GM19023 (cell line): ENCODE data around the gene CTNNA3.
"Not testable (repeated sequence)": the region's sequence is repeated elsewhere in the genome, so short reads cannot be mapped to it uniquely, and the experiment has no call there.

ENCODE experiments used
- ATAC-seq: cut with Tn5 transposase; IDR thresholded peaks from one replicate; pipeline ENCODE4 v1.9.1; 2021; ENCODE audit warnings: mild to moderate bottlenecking, moderate library complexity; ENCODE audit not compliant: unreplicated experiment

CTNNA3 gene

GRCh38 chr10:67603701-67604100 is 92.3 kb downstream of the CTNNA3 start:
- ATAC-seq, result no peak

GRCh38 chr10:67603086-67603485 is 92.9 kb downstream of the CTNNA3 start:
- no peak for ATAC-seq

GRCh38 chr10:67602268-67602950 is 93.6 kb downstream of the CTNNA3 start:
- no peak for ATAC-seq

- no peak for ATAC-seq
These were observed 96.4 kb downstream of the CTNNA3 start for GRCh38 chr10:67599597-67599996.

GRCh38 chr10:67596641-67597040 is 99.4 kb downstream of the CTNNA3 start:
- no peak for ATAC-seq

- no peak for ATAC-seq
These were observed 108.2 kb downstream of the CTNNA3 start for GRCh38 chr10:67587771-67588170.

- ATAC-seq, result no peak
These were observed 120.5 kb downstream of the CTNNA3 start for GRCh38 chr10:67575532-67575931.

GRCh38 chr10:67573484-67573883 is 122.5 kb downstream of the CTNNA3 start:
- no peak for ATAC-seq

- ATAC-seq, result no peak
These were observed 124.5 kb downstream of the CTNNA3 start for GRCh38 chr10:67571503-67571902.

- ATAC-seq, result not testable (repeated sequence)
These were observed 137.7 kb downstream of the CTNNA3 start for GRCh38 chr10:67558311-67558710.

- ATAC-seq, result no peak
These were observed 142.7 kb downstream of the CTNNA3 start for GRCh38 chr10:67553254-67553653.

GRCh38 chr10:67550838-67551402 is 145.1 kb downstream of the CTNNA3 start:
- no peak for ATAC-seq

- no peak for ATAC-seq
These were observed 145.9 kb downstream of the CTNNA3 start for GRCh38 chr10:67550046-67550445.

GRCh38 chr10:67549390-67549789 is 146.6 kb downstream of the CTNNA3 start:
- no peak for ATAC-seq

GRCh38 chr10:67541411-67541810 is 154.6 kb downstream of the CTNNA3 start:
- ATAC-seq, result no peak

- no peak for ATAC-seq
These were observed 156.7 kb downstream of the CTNNA3 start for GRCh38 chr10:67539312-67539711.

- no peak for ATAC-seq
These were observed 158.1 kb downstream of the CTNNA3 start for GRCh38 chr10:67537906-67538305.

- ATAC-seq, result no peak
These were observed 162.6 kb downstream of the CTNNA3 start for GRCh38 chr10:67533376-67533775.

- ATAC-seq, result not testable (repeated sequence)
These were observed 165.0 kb downstream of the CTNNA3 start for GRCh38 chr10:67530990-67531389.

GRCh38 chr10:67527351-67527750 is 168.6 kb downstream of the CTNNA3 start:
- no peak for ATAC-seq

- no peak for ATAC-seq
These were observed 174.4 kb downstream of the CTNNA3 start for GRCh38 chr10:67521546-67521945.

- ATAC-seq, result peak; percentile 86
These were observed 175.0 kb downstream of the CTNNA3 start for GRCh38 chr10:67520924-67521520.
